Measurements from ENCODE around the gene MSI2.
"Not testable (repeated sequence)": the region's sequence is repeated elsewhere in the genome, so short reads cannot be mapped to it uniquely, and the experiment has no call there.

The MSI2 gene

DNA sequence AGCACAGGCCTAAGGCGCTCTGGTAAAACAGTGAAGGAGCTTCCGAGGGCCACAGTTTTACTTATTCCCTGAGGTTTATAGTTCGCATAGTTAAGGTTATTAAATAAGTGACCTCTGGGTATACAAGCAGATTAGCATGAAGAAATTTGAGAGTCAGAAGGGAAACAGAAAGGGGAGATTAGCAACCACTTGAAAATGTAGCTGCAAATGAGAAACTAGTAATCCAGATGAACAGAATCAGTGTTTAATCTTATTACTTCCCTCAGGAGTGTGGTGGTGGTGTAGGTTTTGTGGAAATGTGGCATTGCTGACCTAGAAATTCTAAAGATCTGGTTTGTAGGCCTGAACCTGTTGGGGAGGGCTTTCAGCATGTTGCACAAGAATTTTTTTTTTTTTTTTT lies 358.4 kb downstream of the MSI2 start:
- no peak for DNase-seq (ENCODE audit: low read depth, low spot score)

DNA sequence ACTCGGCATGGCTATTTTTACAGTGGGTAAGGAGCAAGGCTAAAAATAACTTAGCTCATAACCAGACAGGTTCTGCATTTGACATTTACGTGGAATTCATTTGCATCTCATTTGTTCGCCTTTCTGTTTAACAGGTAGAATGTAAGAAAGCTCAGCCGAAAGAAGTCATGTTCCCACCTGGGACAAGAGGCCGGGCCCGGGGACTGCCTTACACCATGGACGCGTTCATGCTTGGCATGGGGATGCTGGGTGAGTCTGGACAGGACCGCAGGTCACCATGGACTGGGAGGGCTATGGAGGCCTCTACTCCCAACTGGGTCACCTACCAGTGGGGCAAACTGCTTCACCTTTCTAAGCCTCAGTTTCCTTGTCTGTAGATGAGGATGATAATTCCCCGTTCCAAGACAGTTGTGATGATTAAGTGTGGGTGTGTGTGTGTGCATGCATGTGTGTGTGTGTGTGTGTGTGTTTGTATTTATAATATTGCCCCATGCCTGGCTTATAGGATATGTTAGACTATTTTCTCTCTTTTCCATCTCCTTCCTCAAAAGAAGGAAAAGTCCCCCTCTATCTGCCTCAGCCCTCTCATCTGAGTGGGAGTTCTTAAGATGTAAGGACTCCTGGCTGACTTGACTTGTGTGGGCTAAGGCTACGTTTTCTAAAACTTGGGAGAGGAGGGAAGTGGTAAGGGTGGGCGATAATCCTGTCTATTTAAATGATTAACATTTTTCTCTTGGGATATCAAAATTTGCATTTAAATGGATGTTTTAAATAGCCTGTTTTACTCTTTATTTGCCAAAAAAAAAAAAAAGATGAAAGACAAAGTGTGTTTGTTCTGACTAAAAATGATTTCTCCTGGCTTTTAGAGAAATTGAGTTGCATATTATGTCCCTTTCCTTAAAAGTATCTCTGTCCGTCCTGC lies 359.8 kb downstream of the MSI2 start:
- DNase-seq (ENCODE audit: low read depth, low spot score) = no peak

DNA sequence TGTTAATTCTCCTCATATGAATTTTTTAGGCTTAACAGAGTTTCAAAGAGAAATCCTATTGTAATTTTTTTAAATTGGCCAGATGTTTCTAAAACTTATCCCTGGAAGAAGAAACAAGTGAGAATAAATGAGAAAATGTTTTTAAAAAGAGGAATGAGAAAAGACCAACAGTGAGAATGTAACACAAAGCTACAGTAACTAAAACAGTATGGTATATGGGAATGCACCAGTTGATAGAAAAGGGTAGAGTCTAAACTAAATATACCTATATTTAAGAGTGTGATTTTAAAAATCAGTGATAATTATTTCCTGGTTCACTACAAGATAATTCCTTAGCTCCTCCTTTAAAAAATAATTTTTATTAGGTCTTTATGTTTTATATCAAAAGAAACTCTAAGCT lies 360.9 kb downstream of the MSI2 start:
- DNase-seq (ENCODE audit: low read depth, low spot score) = no peak

DNA sequence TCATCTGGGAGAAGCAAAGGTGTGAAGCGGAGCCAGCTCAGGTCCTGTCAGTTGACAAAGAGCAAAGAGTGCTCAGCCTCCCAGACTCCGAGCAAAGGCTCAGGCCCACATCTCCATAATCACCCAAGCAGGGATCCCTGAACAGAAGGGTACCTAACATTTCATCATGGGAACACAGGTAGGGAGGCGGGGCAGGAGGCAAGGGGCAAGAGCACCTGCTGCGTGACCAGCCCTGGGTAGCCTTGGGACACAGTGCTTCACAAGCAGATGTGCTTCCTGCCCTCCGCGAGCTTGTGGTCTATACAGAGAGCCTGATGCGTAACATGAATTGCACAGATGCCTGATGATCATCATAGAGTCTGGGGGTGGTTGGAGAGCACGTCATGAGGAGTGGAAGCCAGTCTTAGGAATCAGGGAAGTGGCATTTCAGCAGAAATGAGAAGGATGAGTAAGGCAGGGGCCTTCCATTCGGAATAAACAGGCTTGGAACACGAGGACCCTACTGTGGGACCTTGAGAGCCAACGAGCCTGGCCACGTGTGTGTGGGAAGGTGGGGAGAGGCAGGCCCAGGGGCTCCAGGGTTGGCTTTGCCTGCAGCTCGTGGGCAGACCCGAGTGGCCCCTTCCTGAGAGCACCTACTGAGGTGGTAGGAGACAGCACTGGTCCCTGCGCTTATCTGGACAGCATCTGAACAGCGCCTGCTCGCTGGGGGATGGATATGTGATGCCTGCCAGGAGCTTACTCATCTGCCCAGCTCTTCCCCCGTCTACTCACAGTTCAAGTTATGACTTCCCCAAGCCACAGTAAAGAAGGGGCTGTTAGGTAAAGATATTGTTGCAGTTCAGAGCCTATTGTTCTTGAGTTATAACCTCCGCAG lies 363.0 kb downstream of the MSI2 start:
- no peak for DNase-seq (ENCODE audit: low read depth, low spot score)

DNA sequence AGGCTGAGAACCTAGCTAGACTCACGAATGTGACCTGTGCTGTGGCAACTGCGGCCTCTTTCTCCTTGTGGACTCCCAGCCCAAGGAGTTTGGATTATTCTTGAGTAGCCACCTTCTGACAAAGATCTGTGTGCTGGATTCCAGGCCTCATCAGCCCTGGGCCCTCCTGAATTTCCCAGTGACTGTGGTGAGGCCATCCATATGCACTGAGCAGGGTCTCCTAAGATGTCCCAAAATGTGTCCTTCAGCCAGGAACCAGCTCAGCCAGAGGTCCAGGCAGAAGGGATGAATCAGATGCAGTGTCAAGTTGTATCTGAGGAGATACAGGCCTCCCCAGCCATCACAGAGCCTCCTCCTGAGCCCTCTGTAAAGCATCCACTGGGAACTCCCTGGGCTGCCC lies 364.3 kb downstream of the MSI2 start:
- no peak for DNase-seq (ENCODE audit: low read depth, low spot score)

DNA sequence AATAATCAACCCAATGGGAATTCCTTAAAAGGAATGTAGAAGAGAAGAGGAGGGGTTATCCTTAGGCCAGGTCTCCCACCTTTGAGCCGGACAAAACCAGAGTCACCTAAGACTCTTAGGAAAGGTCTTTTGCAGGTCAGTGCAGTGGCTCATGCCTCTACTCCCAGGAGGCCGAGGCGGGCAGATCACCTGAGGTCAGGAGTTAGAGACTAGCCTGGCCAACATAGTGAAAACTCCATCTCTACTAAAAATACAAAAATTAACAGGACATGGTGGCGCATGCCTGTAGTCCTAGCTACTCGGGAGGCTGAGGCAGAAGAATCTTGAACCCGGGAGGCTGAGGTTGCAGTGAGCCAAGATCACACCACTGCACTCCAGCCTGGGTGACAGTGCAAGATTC lies 365.5 kb downstream of the MSI2 start:
- DNase-seq (ENCODE audit: low read depth, low spot score) = not testable (repeated sequence)

DNA sequence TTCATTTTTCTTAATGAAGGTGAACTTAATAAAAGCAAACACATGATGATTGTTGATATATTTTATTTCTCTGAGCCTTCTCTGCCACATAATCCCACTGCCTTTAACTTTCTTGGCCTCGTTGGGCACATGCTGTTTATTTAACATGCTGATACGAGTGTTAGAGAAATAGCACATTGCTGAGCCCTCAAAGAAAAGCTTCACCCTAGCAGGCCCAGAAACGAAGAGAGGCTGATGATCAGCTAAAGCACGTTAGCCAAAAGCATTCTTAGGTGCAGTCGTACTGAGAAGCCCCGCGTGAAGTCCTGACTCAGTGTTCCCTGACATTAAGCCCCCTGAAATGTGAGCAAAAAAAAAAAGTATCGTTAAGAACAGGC lies 366.0 kb downstream of the MSI2 start:
- no peak for DNase-seq (ENCODE audit: low read depth, low spot score)

DNA sequence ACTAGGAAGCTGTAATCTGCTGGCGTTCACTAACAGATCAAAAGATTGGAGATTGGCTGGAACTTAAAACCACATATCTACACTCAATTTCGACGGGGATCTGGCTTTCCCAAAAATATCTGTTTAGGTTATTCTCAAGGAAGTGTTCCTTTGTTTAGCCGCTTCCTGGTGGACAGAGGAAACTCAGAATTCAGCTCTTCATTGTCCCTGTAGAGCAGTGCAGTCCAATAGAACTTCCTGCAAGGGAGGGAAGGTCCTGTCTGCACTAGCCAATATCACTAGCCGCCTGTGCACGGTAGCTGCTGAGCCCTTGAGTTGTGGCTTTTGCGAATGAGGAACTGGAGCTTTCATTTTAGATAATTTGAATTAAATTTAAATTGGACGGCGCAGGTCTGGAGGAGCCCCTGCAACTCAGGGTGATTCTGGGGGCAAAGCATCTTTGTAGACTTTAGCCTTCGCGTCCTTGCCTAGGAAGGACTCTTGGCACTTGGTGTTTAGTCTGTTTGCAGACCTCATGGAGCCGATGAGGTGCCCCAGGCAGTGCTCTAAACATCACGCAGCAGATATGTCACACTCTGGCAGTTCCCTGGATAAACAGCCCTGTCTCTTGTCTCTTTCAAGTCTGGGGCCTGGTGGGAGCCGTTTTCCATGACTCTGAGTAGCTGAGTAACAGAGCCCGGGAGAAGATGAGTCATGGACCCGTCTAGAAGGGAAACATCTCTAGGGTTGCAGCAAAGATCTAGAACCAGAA lies 366.5 kb downstream of the MSI2 start:
- no peak for DNase-seq (ENCODE audit: low read depth, low spot score)

DNA sequence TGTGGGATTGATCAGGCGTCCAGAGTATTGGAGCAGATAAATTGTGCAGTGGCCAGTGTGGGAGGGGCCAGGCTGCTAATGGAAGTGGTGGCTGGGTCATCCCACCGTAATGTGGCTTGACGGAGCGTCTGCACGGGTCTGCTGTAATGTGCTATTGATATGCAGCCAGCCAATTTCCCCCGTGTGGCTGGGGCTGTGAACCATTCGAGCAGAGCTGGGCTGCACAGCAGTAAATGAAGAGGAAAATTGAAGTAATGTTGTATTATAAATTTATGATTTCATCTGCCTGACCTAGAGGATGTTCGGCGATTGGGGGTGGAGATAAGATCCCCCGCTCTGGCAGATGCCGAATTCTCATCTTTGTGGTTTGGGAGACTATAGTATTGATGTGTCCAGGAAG lies 367.3 kb downstream of the MSI2 start:
- no peak for DNase-seq (ENCODE audit: low read depth, low spot score)

DNA sequence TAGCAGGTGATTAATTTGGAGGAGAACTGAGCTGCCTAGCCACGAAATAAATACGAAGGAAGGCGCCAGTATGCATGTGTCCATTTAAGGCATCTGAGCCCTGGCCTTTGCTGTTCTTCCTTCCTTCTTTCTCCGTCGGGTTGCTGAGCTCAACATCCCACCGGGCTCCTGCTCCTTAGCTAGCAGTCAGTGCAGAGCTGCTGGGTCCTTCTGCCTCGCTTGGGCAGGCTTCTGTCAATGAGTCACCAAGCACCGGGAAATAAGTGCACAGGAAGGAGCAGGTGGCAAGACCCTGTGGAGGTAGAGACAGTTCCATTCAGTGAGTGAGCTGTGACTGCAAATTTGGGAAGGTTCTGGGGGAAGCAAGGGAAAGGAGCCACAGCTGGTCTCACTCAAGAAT lies 368.1 kb downstream of the MSI2 start:
- no peak for DNase-seq (ENCODE audit: low read depth, low spot score)

DNA sequence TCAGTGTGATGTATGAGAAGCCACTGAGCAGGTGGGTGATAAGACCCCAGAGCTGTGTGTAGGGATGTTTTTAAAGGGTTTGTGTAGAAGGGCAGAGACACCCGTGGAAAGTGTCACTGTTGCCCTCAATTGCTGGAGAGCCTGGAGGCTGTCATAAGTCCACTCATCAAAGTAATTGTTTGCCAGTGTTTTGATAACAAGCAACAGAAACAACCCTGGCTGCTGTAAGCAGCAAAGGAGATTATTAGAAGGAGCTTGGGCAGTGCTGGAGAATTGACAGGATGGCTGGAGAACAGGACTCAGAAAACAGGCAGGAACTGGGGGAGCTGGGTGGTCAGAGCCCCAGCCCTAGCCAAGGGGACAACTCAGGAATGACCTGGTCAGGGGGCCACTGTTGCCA lies 369.2 kb downstream of the MSI2 start:
- DNase-seq (ENCODE audit: low read depth, low spot score) = no peak

DNA sequence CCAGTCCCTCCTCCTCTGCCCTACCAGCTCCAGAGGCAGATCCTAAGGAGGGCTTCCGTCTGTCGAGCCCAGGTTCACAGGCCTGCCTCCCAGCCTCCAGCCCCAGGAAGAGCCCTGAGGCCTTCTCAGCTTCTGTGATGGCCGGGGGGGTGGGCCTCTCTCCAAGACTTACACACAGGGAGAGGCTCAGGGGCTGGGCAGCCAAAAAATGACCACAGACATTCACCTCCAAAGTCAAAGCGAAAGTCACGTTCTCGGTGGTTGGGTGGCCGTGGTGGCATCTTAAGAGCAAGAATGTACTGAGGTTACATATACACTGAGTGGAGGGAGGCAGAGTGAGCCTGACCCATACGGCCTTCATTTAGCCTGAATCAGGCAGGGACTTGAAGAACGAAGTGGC lies 369.6 kb downstream of the MSI2 start:
- no peak for DNase-seq (ENCODE audit: low read depth, low spot score)

DNA sequence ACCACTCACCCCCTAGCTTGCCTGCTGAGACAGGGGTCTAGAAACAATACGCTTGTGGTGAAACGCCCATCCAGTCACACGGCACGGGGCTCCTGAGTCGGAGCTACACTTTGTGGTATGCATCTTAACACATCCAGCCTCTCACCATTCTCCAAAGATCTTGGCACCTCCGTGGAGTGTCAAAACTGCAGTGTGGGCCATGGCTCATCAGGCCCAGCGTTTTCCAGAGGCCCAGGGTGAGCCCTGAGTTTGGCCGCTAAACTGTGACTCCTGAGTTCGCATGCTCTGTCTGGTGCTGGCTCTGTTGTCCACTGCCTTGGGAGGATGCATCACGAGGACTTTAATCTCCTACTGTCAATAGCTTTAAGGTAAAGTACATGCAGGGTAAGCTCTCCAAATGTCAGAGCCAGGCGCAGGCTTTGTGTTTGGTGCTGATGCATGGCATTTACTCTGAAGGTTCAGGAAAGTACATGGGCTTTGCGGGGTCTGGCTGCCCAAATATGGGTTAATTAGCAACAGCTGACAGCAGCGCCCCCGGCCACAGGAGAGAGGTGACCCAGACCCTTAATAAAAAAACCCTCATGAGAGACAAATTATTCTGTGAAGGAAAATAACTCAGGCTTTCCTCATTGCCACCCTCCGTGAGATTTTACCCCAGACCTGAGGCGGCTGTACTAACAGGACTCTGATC lies 370.3 kb downstream of the MSI2 start:
- DNase-seq (ENCODE audit: low read depth, low spot score) = no peak

DNA sequence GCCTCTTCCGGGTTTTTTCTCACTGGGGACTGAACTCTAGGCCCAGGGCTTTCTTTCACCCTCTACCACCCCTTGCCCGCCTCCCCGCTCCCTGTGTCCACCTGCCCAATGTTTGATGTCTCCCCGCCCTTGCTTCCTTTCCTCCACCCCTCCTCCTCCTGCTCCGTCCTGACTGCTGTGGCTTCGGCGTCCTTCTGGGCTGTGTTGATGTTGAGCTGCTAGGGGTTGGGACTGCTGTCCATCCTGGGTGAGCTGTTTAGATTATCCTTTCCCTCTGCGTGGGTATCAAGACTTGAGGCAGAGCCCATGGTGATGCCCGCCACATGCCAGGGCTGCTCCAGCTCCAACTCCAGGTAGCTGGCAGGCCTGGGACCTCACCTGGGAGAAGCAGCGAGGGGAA lies 371.3 kb downstream of the MSI2 start:
- DNase-seq (ENCODE audit: low read depth, low spot score) = no peak

DNA sequence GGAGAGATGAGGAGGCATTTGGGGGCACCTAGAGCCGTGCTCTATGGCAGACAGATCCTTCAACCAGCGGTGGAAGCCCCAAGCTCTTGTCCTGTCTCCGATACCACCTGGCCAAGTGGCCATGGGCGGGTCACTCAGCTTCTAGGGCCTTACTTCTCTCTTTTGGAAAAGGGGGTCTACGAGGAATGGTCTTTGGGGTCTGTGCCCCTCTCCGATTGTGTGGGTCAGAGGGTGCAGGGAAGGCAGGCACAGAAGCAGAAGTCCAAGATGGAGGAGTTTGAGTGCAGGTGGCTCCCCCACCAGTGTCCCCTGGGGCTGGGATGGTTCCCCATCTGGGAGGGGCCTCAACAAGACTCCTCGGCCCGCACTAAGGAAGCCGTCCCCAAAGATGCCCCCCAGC lies 372.1 kb downstream of the MSI2 start:
- DNase-seq (ENCODE audit: low read depth, low spot score) = no peak

DNA sequence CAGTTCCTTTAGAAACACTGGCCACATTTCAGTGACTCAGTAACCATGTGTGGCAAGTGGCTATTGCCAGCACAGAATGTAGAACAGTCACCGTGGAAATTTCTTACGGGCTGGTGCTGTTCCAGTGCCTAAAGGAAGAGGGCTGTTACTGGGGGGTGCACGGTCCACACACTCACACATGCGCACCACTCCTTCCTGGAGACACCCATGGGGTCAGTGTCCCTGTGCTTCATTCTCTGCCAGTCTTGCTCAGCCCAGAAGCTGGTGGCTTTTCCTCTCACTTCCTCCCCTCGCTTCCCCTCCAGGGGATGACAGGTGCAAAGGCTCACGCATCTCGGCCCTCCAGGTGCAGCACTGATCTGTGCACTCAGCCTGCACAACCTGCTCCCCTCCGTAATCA lies 373.1 kb downstream of the MSI2 start:
- DNase-seq (ENCODE audit: low read depth, low spot score) = no peak

DNA sequence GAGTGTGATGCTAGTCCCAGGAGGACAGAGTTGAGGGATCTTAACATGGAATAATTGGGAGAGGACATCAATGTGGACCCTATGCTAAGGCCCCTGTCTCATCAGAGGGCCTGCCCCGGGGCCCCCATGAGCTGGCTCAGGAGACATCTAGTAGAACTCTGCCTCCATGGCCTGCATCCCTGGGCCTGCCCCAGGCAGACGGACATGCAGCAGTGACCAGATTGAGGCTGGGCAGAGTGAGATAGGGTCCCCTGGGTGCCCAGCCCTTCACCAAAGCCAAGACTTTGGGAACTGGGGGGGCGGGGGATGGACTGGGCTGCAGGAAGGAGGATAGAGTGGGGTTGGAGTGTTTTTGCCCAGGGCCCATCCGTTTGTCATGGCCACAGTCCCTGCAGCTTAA lies 373.6 kb downstream of the MSI2 start:
- no peak for DNase-seq (ENCODE audit: low read depth, low spot score)

DNA sequence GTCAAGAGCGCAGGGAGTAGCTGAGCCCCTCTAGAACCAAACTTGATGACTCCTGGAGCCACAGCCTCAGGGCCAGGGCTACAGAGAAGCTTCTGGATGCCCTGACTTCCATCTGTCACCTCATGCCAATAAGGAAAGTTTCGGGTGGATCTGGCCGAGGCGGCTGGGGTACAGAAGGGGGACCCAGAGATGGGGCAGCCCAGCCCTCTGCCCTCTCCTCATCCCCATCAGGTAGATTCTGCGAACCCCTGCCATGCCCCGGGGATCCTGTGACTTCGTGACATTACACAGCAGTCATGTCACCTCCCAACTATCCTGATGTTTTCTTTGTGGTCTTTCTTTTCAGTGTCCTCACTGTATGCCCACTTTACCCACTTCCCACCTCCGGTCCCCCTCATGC lies 374.4 kb downstream of the MSI2 start:
- DNase-seq (ENCODE audit: low read depth, low spot score) = no peak

DNA sequence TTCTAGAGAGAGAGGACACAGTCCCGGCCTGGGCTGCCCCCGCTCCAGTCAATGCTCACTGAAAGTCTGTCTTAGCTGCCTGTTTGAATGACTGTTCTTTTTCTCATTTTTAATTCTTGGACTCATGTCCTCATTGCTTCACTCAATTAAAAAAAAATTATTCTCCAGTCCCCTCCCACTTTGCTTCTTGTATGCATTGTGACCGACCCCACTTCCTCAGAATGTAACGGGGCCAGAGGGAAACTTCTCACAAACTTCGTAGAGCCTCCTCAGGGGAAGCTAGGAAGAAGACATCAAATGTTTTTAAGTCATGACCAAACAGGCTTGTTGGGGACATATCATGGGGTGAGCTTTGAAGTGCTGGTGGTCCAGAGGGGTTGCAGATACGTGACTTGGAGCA lies 375.5 kb downstream of the MSI2 start:
- DNase-seq (ENCODE audit: low read depth, low spot score) = no peak

DNA sequence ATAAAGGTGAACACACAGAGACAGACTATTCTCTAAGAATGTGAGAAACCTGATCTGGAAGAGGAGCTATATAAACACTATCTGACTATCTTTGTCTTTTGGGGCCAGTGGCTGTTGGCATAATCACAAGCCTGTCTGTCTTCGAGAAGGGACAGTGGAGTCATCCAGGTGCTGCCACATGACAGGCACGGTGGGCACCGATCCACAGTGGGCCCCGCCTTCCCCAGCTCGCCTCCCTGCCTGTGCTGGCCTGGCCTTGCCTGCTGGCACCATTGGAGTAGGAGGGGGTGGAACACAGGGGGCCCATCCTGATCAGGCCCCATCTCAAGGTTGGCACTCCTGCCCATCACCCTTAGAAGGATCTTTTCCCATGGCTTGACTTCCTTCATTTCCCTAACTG lies 376.0 kb downstream of the MSI2 start:
- no peak for DNase-seq (ENCODE audit: low read depth, low spot score)

DNA sequence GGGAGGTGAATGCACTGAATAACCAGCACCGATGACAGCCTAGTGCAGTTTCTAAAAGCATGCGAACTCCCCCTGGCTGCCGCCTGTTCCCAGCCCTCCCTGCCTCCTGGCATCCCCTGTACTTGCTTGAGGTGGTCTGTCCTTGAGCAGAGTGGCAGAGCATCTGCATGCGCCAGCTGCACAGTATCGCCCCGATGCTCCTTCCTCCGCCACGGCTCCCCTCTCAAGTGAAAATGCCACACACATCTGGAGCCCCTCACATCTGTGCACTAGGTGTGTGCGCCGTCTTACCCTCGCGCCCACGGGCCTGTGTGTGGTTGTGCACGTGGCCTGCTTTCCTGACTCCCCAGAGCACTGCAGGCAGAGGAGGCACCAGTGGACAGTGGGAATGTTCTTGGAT lies 376.9 kb downstream of the MSI2 start:
- DNase-seq (ENCODE audit: low read depth, low spot score) = no peak
